CD4-positive, alpha-beta T cell treated with Interleukin-17A for 1 hour (primary cell): ENCODE data around the gene CSNK1D.

Experiments used
- DNase-seq: peaks from one replicate; pipeline ENCODE4 v3.0.0-alpha.2; 2020

CSNK1D gene

DNA sequence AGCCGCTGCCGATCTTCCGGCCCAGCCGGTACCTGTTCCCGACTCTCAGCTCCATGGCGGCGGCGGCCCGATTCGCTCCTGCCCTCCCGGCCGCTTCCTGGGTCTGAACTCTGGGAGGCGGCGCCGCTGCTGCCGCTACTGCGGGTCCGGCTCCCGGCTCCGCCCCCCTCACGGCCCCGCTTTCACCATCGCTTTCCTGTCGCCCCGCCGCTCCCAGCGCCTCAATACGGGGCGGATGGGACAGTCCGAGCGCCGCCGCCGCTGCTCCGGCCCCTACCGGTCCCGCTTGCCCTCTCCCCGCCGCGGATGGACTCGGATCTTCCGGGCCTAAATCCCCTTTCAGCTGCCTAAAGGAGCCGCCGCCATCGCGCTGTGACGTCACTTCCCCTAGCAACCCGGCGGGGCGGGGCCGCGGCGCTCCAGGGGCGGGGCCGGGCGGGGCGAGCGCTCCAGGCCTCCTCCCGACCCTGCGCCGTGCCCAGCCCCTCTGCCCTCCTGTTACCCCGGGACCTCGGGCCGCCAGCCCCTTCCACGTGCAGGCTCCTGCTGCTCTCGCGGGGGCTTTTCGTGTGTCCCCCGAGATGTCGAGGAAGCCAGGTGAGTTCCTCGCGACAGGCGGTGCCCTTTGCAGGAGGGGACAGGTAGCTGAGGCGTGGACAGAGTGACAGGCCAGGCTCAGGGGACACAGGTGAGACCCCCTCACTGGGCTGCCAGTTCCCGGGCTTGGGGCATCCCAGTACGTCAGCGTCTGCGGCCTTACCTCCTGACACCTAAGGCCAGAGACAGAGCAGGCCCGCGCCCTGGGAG is at the start of gene CSNK1D:
Gene CSNK1D (minus strand): TSS at position 374 of the 807 bp plus-strand sequence. CDS start 319 bp downstream, at position 55.
- peak; percentile 91 for DNase-seq

DNA sequence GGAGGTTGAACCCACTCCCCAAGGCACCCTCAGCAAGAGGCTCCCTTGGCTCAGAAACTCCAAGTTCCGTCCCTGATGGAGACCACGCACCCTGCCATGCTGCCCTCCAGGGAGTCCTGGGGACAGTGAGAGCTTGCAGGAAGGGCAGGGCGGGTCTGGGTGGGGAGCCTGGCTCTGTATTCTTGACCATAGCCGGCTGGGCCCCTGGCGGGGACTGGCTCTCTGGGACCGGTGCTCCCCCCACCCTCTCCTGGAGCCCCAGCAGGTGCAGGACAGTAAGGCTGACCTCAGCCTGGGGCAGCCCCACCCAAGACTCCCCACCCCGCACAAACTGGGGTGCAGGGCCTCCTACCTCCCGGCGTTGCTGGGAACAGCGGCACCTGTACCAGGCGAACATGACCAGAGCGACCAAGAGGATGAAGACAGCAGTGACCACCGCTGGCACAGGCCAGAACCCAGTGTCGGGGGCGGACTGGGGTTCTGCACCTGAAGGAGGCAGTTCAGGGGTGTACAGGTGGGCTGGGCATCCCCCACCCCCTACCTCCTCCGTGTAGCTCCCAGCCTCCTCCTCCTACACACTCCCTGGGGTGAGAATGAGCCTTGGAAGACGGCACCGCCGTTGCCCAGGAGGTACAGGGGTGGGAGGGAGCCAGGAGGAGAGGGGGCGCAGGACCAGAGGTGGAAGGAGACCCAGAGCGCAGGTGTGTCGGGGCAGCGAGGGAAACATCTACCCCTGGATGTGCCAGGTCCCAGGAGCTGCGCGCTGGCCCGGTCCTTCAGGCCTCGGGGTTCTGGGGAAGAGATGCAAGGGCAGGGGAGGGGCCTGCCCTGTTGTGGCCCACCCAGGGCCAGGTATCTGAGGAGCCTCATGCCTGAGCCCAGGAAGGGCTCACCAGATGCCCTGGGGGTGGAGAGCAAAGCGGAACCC is 49.3 kb upstream of the CSNK1D start:
- no peak for DNase-seq

GRCh38 chr17:82321947-82322466 is 48.5 kb upstream of the CSNK1D start:
- DNase-seq, result no peak

GRCh38 chr17:82320956-82321927 is 47.7 kb upstream of the CSNK1D start:
- DNase-seq, result peak; percentile 86

DNA sequence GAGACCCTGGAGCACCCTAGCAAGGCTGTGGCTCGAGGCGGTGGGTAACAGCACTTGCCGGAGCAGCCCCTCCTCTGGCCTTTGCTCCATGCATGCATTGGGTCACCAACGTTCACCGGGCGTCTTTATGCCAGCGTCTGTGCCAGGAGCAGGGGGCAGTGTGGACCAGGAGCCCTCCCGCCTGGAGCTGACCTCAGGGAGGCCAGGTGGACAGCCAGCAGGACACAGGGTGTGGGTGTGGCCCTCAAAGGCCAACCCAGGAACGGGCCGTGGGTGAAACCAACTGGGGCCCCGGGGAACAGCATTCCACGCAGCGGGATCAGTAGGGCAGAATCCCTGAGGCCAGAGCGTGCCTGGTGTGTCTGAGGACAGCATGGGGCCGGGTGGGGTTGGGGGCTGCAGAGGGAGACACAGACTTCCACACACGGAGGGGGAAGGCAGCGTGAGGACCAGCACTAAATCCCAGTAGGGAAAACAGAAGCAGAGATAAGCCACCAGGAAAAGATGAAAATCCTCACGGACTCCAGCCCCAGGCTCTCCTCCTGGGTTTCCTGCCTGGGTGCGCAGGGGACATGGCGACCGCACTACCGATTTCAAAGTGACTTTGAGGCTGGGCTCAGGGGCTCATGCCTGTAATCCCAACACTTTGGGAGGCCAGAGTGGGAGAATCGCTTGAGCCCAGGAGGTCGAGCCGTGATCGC is 46.8 kb upstream of the CSNK1D start:
- no peak for DNase-seq

- DNase-seq, result no peak
These were observed 46.1 kb upstream of the CSNK1D start for GRCh38 chr17:82319619-82320062.

GRCh38 chr17:82318772-82319606 is 45.5 kb upstream of the CSNK1D start:
- no peak for DNase-seq

DNA sequence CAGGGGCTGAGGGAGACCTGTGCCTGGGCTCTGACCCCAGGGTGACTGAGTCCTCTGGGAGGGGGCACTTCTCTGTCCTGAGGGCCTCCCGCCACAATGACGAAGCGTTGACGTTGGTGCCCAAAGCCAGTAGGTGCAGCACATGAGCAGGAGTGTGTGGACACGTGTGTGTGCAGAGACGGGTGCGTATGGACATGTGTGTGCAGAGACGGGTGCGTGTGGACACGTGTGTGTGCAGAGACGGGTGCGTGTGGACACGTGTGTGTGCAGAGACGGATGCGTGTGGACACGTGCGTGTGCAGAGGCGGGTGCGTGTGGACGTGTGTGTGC is 44.6 kb upstream of the CSNK1D start:
- no peak for DNase-seq

- peak; percentile 74 for DNase-seq
These were observed 44.1 kb upstream of the CSNK1D start, which contains the start of gene CD7 for GRCh38 chr17:82317394-82318168. TSS of gene CD7 (minus strand) at chr17:82317608. CDS start at chr17:82317495, 113 bp downstream.

GRCh38 chr17:82316651-82317393 is 43.3 kb upstream of the CSNK1D start:
- no peak for DNase-seq

DNA sequence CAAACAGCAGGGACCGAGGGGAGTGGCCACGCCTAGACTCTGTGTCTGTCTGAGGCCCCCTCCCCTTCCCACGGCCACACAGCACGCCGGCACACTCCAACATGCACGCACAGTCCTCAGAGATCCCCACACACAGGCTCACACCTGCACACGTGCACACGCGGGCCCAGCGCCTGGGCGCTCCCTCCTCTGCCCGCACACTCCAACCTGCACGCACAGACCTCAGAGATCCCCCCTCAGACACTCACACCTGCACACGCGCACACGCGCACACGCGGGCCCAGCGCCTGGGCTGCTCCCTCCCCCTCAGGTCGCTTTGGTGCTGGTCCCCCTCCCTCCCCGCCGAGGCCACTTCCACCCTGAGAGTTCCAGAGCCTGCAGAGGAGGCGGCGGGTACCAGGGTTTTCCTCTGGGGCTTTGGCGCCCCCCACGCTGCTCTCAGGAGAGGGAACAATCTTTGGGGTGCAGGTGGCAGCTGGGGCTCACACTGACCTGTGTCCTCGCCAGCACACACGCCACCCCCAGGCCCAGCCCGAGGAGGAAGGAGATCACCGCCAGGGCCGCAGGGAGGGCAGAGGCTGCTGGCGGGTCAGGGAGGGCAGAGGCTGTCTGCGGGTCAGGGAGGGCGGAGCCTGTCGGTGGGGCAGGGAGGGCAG is 42.3 kb upstream of the CSNK1D start:
- peak; percentile 58 for DNase-seq

DNA sequence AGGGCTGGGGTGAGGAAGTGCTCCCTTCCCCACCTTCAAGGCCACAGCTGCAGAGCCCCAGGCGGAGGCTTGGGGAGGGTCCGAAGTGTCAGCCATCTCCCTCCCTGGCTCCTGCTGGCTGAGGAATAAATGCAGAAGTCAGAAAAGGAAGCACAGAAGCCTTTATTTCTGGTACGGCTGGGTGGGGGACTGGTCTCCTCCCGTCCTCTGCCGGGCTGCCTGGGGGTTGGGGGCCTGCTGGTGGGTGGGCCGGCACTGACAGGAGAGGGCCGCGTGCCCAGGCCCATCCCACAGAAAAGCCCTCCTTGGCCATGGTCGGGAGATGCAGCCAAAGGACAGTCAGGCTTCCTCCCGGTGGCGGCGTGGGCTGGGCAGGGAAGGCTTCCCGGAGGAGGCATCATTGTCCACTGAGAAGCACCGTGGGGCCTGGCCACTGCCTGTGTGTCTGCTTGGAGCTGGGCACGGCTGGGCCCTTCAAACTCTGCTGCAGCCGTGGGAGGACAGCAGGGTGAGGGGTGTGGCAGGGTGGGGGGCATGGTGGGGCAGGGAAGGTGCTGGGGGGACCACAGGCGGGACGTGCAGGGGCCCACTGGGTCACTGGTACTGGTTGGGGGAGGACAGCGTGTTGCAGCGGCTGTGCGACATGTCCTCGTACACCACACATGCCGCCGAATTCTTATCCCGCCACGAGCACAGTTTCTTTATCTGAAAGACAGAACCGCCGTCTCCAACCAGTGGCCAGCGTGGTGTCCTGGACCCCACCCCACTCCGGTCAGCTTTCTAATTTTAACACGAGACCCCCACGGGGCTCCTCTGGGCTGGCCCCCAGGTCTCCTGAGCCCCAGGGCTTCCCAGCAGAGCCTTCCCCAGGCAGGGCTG is 41.5 kb upstream of the CSNK1D start:
- DNase-seq, result no peak

- no peak for DNase-seq
These were observed 40.7 kb upstream of the CSNK1D start for GRCh38 chr17:82314012-82314726.

DNA sequence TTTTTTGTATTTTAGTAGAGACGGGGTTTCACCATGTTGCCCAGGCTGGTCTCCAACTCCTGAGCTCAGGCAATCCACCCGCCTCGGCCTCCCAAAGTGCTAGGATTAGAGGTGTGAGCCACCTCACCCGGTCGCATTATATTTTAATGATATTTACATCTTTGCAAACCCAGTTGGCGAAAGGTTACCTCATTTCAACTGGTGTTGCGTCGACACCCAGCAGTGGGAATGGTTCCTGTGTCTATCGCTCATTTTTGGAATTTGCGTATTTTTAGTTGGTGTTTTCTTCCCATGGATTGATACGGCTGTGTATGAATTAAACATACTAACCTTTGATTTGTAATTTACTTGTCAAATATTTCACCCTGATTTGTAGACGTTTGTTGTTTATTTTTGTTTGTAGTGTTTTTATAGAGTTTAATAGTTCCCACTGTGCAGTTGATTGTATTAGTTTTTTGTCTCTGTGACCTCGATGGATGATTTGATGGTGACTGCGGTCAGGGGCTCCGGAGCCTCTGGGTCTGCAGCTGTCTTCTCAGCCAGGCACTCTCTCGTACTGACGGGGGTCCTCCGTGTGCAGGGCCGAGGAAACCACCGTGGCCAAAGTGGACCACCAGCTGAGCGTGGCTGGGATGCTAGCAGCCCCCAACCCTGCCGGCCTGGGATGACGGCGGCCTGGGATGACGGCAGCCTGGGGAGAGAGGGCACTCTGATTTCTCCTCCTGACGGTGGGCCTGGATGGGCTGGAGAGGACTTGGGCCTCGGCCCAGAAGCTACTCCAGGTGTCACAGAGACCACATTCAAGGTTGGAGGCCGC is 39.9 kb upstream of the CSNK1D start:
- DNase-seq, result no peak

DNA sequence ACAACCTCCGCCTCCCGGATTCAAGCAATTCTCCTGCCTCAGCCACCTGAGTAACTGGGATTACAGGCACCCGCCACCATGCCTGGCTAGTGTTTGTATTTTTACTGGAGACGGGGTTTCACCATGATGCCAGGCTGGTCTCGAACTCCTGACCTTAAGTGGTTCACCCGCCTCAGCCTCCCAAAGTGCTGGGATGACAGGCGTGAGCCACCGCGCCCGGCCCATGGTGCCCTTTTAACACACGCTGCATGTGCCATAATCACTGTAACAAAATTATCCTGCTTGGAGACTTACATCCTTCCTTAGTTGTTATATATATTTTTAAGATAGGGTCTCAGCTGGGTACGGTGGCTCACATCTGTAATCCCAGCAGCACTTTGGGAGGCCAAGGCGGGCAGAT is 38.5 kb upstream of the CSNK1D start:
- no peak for DNase-seq

- DNase-seq, result no peak
These were observed 37.4 kb upstream of the CSNK1D start for GRCh38 chr17:82310877-82311276.
